SK-N-SH treated with all-trans-retinoic acid at 6 μM for 48 hours (cell line): ENCODE results near the gene RAB31.

Source experiments
- ATAC-seq: fragments of 200-7000 bp; cut with Tn5 transposase; 3 replicates; pipeline ENCODE4 v1.9.1; 2020; ENCODE audit warnings: mild to moderate bottlenecking, moderate library complexity
- ARNTL ChIP-seq: fragments of 450-650 bp; formaldehyde crosslinking; IDR thresholded peaks from 2 replicates; pipeline ENCODE4 v1.5.0; 2020; ENCODE audit warnings: low read depth, mild to moderate bottlenecking, moderate library complexity, borderline replicate concordance
- GLIS3 ChIP-seq: fragments of 250-450 bp; sonication (Bioruptor Pico); IDR thresholded peaks from 2 replicates; pipeline ENCODE4 v1.5.0; 2020; ENCODE audit warnings: mild to moderate bottlenecking, moderate library complexity
- ISL1 ChIP-seq: fragments of 250-450 bp; sonication (Bioruptor Pico); IDR thresholded peaks from 2 replicates; pipeline ENCODE4 v2.1.2; 2022; ENCODE audit warnings: mild to moderate bottlenecking, moderate library complexity
- OSR1 ChIP-seq: fragments of 250-450 bp; sonication (Bioruptor Pico); IDR thresholded peaks from 2 replicates; pipeline ENCODE4 v1.8.0; 2022; ENCODE audit warnings: moderate library complexity, mild to moderate bottlenecking, inconsistent platforms
- PPARA ChIP-seq: fragments of 250-450 bp; sonication (Bioruptor Pico); IDR thresholded peaks from 2 replicates; pipeline ENCODE4 v1.5.0; 2020; ENCODE audit warnings: mild to moderate bottlenecking, borderline replicate concordance
- RARB ChIP-seq: fragments of 250-450 bp; sonication (Bioruptor Pico); IDR thresholded peaks from 2 replicates; pipeline ENCODE4 v1.8.0; 2021; ENCODE audit warnings: mild to moderate bottlenecking, moderate library complexity
- SNAI2 ChIP-seq: fragments of 250-450 bp; sonication (Bioruptor Pico); IDR thresholded peaks from 2 replicates; pipeline ENCODE4 v1.5.0; 2020; ENCODE audit warnings: mild to moderate bottlenecking, moderate library complexity
- TCF4 ChIP-seq: fragments of 250-450 bp; sonication (Bioruptor Pico); IDR thresholded peaks from 2 replicates; pipeline ENCODE4 v1.8.0; 2021; ENCODE audit warnings: mild to moderate bottlenecking, moderate library complexity, borderline replicate concordance
- TOX ChIP-seq: fragments of 250-450 bp; sonication (Bioruptor Pico); IDR thresholded peaks from 2 replicates; pipeline ENCODE4 v1.8.0; 2021; ENCODE audit warnings: mild to moderate bottlenecking, moderate library complexity, borderline replicate concordance
- ZC3H10 ChIP-seq: fragments of 250-450 bp; sonication (Bioruptor Pico); IDR thresholded peaks from 2 replicates; pipeline ENCODE4 v1.5.1; 2021; ENCODE audit warnings: mild to moderate bottlenecking, moderate library complexity
- ZFP3 ChIP-seq: fragments of 250-450 bp; sonication (Bioruptor Pico); IDR thresholded peaks from 2 replicates; pipeline ENCODE4 v1.5.0; 2020; ENCODE audit warnings: mild to moderate bottlenecking, moderate library complexity
- ZFP30 ChIP-seq: fragments of 450-650 bp; formaldehyde crosslinking; IDR thresholded peaks from 2 replicates; pipeline ENCODE4 v1.5.0; 2022; ENCODE audit warnings: mild to moderate bottlenecking, moderate library complexity
- ZNF565 ChIP-seq: fragments of 450-650 bp; formaldehyde crosslinking; conservative IDR thresholded peaks from 2 replicates; pipeline ENCODE4 v1.5.0; 2020; ENCODE audit warnings: low read depth, mild to moderate bottlenecking, moderate library complexity
- ZNF8 ChIP-seq: fragments of 450-650 bp; formaldehyde crosslinking; IDR thresholded peaks from 2 replicates; pipeline ENCODE4 v1.5.0; 2020; ENCODE audit warnings: mild to moderate bottlenecking, moderate library complexity
- TF ChIP-seq, protein P1 (sequence below): fragments of 250-450 bp; sonication (Bioruptor Pico); IDR thresholded peaks from 2 replicates; pipeline ENCODE4 v1.8.0; 2020; ENCODE audit warnings: mild to moderate bottlenecking, moderate library complexity, borderline replicate concordance
- TF ChIP-seq, protein P2 (sequence below): fragments of 250-450 bp; sonication (Bioruptor Pico); IDR thresholded peaks from 2 replicates; pipeline ENCODE4 v1.5.1; 2020; ENCODE audit warnings: low read depth, mild to moderate bottlenecking, moderate library complexity
- TF ChIP-seq, protein P3 (sequence below): fragments of 250-450 bp; sonication (Bioruptor Pico); IDR thresholded peaks from 2 replicates; pipeline ENCODE4 v1.5.0; 2020; ENCODE audit warnings: mild to moderate bottlenecking, moderate library complexity
- TF ChIP-seq, protein P4 (sequence below): fragments of 250-450 bp; sonication (Bioruptor Pico); IDR thresholded peaks from 2 replicates; pipeline ENCODE4 v1.8.0; 2021; ENCODE audit warnings: low read depth, mild to moderate bottlenecking, moderate library complexity, borderline replicate concordance
- TF ChIP-seq, protein P5 (sequence below): fragments of 250-450 bp; sonication (Bioruptor Pico); IDR thresholded peaks from 2 replicates; pipeline ENCODE4 v1.5.1; 2021; ENCODE audit warnings: mild to moderate bottlenecking, moderate library complexity

RAB31 gene

DNA sequence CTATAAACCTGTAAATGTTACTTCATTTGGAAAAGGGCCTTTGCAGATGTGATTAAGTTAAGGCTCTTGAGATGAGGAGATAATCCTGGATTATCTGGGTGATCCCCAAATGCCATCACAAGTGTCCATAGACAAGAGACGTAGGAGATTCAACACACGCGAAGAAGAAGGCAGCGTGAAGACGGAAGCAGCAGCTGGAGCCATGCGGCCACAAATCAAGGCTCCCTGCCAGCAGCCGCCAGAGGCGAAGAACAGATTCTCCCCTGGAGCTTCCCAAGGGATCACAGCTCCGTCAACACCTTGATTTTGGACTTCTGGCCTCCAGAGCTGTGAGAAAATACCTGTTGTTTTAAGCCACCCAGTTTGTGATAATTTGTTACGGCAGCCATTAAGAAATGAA lies 194.7 kb downstream of the RAB31 start:
- no peak for TF ChIP-seq ZFP3
- TF ChIP-seq, protein P1, sequence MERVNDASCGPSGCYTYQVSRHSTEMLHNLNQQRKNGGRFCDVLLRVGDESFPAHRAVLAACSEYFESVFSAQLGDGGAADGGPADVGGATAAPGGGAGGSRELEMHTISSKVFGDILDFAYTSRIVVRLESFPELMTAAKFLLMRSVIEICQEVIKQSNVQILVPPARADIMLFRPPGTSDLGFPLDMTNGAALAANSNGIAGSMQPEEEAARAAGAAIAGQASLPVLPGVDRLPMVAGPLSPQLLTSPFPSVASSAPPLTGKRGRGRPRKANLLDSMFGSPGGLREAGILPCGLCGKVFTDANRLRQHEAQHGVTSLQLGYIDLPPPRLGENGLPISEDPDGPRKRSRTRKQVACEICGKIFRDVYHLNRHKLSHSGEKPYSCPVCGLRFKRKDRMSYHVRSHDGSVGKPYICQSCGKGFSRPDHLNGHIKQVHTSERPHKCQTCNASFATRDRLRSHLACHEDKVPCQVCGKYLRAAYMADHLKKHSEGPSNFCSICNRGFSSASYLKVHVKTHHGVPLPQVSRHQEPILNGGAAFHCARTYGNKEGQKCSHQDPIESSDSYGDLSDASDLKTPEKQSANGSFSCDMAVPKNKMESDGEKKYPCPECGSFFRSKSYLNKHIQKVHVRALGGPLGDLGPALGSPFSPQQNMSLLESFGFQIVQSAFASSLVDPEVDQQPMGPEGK = no peak
- TF ChIP-seq SNAI2 (CRISPR knock-in tag) = no peak
- TF ChIP-seq, protein P2, sequence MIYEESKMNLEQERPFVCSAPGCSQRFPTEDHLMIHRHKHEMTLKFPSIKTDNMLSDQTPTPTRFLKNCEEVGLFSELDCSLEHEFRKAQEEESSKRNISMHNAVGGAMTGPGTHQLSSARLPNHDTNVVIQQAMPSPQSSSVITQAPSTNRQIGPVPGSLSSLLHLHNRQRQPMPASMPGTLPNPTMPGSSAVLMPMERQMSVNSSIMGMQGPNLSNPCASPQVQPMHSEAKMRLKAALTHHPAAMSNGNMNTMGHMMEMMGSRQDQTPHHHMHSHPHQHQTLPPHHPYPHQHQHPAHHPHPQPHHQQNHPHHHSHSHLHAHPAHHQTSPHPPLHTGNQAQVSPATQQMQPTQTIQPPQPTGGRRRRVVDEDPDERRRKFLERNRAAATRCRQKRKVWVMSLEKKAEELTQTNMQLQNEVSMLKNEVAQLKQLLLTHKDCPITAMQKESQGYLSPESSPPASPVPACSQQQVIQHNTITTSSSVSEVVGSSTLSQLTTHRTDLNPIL (CRISPR knock-in tag) = no peak
- no peak for TF ChIP-seq RARB (CRISPR knock-in tag)
- TF ChIP-seq, protein P3, sequence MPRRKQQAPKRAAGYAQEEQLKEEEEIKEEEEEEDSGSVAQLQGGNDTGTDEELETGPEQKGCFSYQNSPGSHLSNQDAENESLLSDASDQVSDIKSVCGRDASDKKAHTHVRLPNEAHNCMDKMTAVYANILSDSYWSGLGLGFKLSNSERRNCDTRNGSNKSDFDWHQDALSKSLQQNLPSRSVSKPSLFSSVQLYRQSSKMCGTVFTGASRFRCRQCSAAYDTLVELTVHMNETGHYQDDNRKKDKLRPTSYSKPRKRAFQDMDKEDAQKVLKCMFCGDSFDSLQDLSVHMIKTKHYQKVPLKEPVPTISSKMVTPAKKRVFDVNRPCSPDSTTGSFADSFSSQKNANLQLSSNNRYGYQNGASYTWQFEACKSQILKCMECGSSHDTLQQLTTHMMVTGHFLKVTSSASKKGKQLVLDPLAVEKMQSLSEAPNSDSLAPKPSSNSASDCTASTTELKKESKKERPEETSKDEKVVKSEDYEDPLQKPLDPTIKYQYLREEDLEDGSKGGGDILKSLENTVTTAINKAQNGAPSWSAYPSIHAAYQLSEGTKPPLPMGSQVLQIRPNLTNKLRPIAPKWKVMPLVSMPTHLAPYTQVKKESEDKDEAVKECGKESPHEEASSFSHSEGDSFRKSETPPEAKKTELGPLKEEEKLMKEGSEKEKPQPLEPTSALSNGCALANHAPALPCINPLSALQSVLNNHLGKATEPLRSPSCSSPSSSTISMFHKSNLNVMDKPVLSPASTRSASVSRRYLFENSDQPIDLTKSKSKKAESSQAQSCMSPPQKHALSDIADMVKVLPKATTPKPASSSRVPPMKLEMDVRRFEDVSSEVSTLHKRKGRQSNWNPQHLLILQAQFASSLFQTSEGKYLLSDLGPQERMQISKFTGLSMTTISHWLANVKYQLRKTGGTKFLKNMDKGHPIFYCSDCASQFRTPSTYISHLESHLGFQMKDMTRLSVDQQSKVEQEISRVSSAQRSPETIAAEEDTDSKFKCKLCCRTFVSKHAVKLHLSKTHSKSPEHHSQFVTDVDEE (CRISPR knock-in tag) = no peak
- TF ChIP-seq, all 23 proteins: peak for 0
- ATAC-seq = no peak

DNA sequence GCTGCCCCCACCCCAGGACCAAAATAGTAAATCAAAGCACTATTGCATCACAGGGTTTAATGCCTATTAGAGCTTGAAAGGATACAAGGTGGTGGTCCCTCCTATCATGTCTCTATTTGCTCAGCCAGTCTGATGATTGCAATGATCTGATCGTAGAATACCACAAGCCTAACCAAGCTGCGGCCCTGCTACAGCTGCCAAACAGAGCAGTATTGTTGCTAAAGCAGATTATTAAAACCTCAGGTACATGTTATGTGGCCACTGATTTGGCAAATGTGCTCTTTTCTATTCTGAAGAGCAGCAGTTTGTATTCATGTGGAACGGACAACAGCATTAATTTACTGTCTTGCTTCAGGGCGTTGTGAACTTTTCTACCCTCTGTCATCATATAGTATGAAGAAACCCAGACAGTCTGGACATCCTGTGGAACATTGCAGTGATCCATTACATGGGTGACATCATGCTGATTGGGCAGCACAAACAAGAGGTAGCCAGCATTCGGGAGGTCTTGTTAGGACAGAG lies 197.4 kb downstream of the RAB31 start:
- peak; percentile 85 for ATAC-seq
- TF ChIP-seq, protein P4, sequence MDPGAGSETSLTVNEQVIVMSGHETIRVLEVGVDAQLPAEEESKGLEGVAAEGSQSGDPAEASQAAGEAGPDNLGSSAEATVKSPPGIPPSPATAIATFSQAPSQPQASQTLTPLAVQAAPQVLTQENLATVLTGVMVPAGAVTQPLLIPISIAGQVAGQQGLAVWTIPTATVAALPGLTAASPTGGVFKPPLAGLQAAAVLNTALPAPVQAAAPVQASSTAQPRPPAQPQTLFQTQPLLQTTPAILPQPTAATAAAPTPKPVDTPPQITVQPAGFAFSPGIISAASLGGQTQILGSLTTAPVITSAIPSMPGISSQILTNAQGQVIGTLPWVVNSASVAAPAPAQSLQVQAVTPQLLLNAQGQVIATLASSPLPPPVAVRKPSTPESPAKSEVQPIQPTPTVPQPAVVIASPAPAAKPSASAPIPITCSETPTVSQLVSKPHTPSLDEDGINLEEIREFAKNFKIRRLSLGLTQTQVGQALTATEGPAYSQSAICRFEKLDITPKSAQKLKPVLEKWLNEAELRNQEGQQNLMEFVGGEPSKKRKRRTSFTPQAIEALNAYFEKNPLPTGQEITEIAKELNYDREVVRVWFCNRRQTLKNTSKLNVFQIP = no peak
- TF ChIP-seq ARNTL (CRISPR knock-in tag) = no peak
- TF ChIP-seq RARB (CRISPR knock-in tag) = no peak
- 0 out of 2 replicates have a peak, but pooled peaks have one; percentile 17 for TF ChIP-seq ISL1
- no peak for TF ChIP-seq OSR1 (CRISPR knock-in tag)
- TF ChIP-seq ZNF8 = peak; percentile 92
- TF ChIP-seq ZFP3 = no peak
- no peak for TF ChIP-seq ZFP30
- no peak for TF ChIP-seq TCF4 (CRISPR knock-in tag)
- TF ChIP-seq GLIS3 (CRISPR knock-in tag) = no peak
- TF ChIP-seq ZNF565 (CRISPR knock-in tag) = no peak
- TF ChIP-seq, protein P3 (CRISPR knock-in tag) = no peak
- no peak for TF ChIP-seq TOX (CRISPR knock-in tag)
- TF ChIP-seq SNAI2 (CRISPR knock-in tag) = no peak
- no peak for TF ChIP-seq ZC3H10 (CRISPR knock-in tag)
- TF ChIP-seq, protein P1 = no peak
- TF ChIP-seq, protein P5, sequence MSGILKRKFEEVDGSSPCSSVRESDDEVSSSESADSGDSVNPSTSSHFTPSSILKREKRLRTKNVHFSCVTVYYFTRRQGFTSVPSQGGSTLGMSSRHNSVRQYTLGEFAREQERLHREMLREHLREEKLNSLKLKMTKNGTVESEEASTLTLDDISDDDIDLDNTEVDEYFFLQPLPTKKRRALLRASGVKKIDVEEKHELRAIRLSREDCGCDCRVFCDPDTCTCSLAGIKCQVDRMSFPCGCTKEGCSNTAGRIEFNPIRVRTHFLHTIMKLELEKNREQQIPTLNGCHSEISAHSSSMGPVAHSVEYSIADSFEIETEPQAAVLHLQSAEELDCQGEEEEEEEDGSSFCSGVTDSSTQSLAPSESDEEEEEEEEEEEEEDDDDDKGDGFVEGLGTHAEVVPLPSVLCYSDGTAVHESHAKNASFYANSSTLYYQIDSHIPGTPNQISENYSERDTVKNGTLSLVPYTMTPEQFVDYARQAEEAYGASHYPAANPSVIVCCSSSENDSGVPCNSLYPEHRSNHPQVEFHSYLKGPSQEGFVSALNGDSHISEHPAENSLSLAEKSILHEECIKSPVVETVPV (CRISPR knock-in tag) = no peak
- no peak for TF ChIP-seq PPARA
